Mesothelial cell of epicardium (in vitro differentiated cells): ENCODE data around the gene CUL1. TPM values are rescaled to one million over a fixed set of nuclear protein-coding genes. Genes with fewer than 3 reads are reported as not detected.
A peak's percentile ranks its signal among the peaks of the same experiment; 100 is the strongest.

ENCODE experiments used
- DNase-seq, 2 experiments: peaks; one replicate each; pipeline ENCODE4 v3.0.0; 2021; ENCODE audit warnings: low spot score in 2 of 2; ENCODE audit not compliant: unreplicated experiment in 2 of 2
- H3K27ac Mint-ChIP-seq: 2 replicates; pipeline ENCODE4 v1.8.0; 2021; ENCODE audit warnings: mixed read lengths
- H3K27me3 Mint-ChIP-seq: 2 replicates; pipeline ENCODE4 v1.8.0; 2021; ENCODE audit warnings: low read depth, mixed read lengths
- H3K36me3 Mint-ChIP-seq: 2 replicates; pipeline ENCODE4 v1.8.0; 2021; ENCODE audit warnings: mixed read lengths
- H3K4me1 Mint-ChIP-seq: 2 replicates; pipeline ENCODE4 v1.8.0; 2021; ENCODE audit warnings: mixed read lengths
- H3K4me3 Mint-ChIP-seq: 2 replicates; pipeline ENCODE4 v1.8.0; 2021; ENCODE audit warnings: mild to moderate bottlenecking, moderate library complexity, mixed read lengths
- H3K9me3 Mint-ChIP-seq: 2 replicates; pipeline ENCODE4 v1.8.0; 2021; ENCODE audit warnings: mixed read lengths
- total RNA-seq: library from RNA; stranded (reverse); gene quantifications from 3 replicates; pipeline ENCODE4 v1.2.1, GENCODE V29; 2021
- TF ChIP-seq, protein P1 (sequence below): fragments of 200-600 bp; sonication (generic); IDR thresholded peaks from one replicate; pipeline ENCODE4 v1.5.0; 2021; ENCODE audit warnings: antibody characterized with exemption; ENCODE audit not compliant: unreplicated experiment

CUL1 gene
- total RNA-seq, 1 donor from 2014 or later, result 60.9 TPM

- H3K9me3 Mint-ChIP-seq, result peaks cover 5% of the 10 kb centered on the region
- no peak for DNase-seq
- H3K27ac Mint-ChIP-seq, result no peak overlapping the region
- TF ChIP-seq, protein P1, sequence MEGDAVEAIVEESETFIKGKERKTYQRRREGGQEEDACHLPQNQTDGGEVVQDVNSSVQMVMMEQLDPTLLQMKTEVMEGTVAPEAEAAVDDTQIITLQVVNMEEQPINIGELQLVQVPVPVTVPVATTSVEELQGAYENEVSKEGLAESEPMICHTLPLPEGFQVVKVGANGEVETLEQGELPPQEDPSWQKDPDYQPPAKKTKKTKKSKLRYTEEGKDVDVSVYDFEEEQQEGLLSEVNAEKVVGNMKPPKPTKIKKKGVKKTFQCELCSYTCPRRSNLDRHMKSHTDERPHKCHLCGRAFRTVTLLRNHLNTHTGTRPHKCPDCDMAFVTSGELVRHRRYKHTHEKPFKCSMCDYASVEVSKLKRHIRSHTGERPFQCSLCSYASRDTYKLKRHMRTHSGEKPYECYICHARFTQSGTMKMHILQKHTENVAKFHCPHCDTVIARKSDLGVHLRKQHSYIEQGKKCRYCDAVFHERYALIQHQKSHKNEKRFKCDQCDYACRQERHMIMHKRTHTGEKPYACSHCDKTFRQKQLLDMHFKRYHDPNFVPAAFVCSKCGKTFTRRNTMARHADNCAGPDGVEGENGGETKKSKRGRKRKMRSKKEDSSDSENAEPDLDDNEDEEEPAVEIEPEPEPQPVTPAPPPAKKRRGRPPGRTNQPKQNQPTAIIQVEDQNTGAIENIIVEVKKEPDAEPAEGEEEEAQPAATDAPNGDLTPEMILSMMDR, result no peak
- H3K36me3 Mint-ChIP-seq, result no peaks in the 10 kb centered on the region
- no peaks in the 10 kb centered on the region for H3K27me3 Mint-ChIP-seq
- H3K4me3 Mint-ChIP-seq, result no peak overlapping the region
- H3K4me1 Mint-ChIP-seq, result no peaks in the 10 kb centered on the region
Measured at GRCh38 chr7:148687555-148687954, 11.1 kb upstream of the CUL1 start.

DNA sequence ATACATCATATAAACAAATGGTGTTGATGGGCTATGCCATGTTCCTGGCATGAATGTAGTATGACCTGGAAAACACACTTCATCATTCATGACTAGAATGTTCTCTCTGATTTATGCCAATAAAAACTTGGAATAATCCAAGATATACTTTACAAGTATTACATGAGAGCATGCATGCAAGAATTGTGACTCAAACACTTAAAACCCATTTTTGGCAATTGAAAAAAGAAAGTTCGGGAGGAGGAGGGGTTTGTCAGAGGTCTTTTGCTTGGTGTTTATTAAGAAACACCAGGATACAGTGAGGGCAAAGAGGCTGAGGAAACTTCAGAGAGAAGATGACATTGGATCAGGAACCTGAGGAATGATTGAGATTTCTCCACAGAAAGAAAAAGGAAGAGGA is 10.2 kb upstream of the CUL1 start:
- H3K4me3 Mint-ChIP-seq, result no peak overlapping the region
- no peaks in the 10 kb centered on the region for H3K27me3 Mint-ChIP-seq
- no peaks in the 10 kb centered on the region for H3K4me1 Mint-ChIP-seq
- DNase-seq, result no peak
- no peak overlapping the region for H3K27ac Mint-ChIP-seq
- H3K9me3 Mint-ChIP-seq, result no peaks in the 10 kb centered on the region
- TF ChIP-seq, protein P1, result no peak
- H3K36me3 Mint-ChIP-seq, result no peaks in the 10 kb centered on the region

GRCh38 chr7:148693651-148694050 is 5.1 kb upstream of the CUL1 start:
- H3K4me3 Mint-ChIP-seq, result no peak overlapping the region
- TF ChIP-seq, protein P1, result no peak

DNA sequence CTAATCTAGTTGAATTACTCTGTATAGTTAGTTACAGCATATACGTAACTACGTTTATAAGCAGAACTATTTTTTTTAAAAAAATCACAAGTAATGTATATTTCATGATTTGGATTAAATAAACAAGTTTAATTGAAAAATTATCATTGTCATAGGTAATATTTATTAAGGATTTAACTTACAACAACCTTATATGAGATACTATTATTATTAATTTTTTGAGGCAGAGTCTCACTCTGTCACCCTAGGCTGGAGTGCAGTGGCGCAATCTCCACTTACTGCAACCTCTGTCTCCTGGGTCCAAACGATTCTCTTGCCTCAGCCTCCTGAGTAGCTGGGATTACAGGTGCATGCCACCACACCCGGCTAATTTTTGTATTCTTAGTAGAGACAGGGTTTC is 4.1 kb upstream of the CUL1 start:
- Mint-ChIP-seq H3K4me3 (no peak overlapping the region), H3K9me3 (no peaks in the 10 kb centered on the region), H3K27ac (no peak overlapping the region), H3K4me1 (peaks cover 13% of the 10 kb centered on the region), H3K36me3 (no peaks in the 10 kb centered on the region), H3K27me3 (no peaks in the 10 kb centered on the region)
- DNase-seq, result no peak
- TF ChIP-seq, protein P1, result no peak

More at GRCh38 chr7:148693651-148694050, 5.1 kb upstream of the CUL1 start:
- Mint-ChIP-seq H3K4me1 (peaks cover 13% of the 10 kb centered on the region), H3K27me3 (no peaks in the 10 kb centered on the region), H3K27ac (no peak overlapping the region), H3K9me3 (no peaks in the 10 kb centered on the region), H3K36me3 (no peaks in the 10 kb centered on the region)
- no peak for DNase-seq

GRCh38 chr7:148695953-148696352 is 2.8 kb upstream of the CUL1 start:
- H3K27ac Mint-ChIP-seq, result no peak overlapping the region
- H3K36me3 Mint-ChIP-seq, result no peaks in the 10 kb centered on the region
- H3K4me1 Mint-ChIP-seq, result peaks cover 24% of the 10 kb centered on the region
- no peak overlapping the region for H3K4me3 Mint-ChIP-seq
- TF ChIP-seq, protein P1, result no peak
- no peaks in the 10 kb centered on the region for H3K9me3 Mint-ChIP-seq
- no peak for DNase-seq
- H3K27me3 Mint-ChIP-seq, result no peaks in the 10 kb centered on the region

DNA sequence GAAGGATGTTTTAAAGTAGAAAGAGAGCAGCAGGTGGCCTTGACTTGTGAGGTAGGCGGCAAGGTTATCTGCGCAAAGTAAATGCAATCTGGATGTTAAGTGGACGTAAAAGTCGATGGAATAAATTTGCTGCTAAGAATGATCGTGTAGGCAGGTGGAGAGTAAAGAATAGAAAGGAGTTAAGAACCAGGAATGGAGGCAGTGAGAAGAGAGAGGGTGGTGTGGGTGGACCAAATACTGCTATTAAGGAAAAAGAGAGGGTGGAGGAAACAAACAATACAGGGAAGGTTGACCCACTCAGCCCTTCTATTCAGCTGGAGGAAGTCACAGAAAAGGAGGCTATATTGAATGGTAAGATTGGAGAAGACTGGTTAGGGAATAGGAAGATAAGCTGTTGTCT is 1.9 kb upstream of the CUL1 start:
- Mint-ChIP-seq H3K9me3 (no peaks in the 10 kb centered on the region), H3K27me3 (no peaks in the 10 kb centered on the region), H3K4me1 (peaks cover 33% of the 10 kb centered on the region), H3K4me3 (peak overlapping the region; percentile 26), H3K27ac (no peak overlapping the region), H3K36me3 (no peaks in the 10 kb centered on the region)
- no peak for DNase-seq
- TF ChIP-seq, protein P1, result no peak
